ENCODE results near the gene F11R.
"Not testable (repeated sequence)": the region's sequence is repeated elsewhere in the genome, so short reads cannot be mapped to it uniquely, and the experiment has no call there.

DNA sequence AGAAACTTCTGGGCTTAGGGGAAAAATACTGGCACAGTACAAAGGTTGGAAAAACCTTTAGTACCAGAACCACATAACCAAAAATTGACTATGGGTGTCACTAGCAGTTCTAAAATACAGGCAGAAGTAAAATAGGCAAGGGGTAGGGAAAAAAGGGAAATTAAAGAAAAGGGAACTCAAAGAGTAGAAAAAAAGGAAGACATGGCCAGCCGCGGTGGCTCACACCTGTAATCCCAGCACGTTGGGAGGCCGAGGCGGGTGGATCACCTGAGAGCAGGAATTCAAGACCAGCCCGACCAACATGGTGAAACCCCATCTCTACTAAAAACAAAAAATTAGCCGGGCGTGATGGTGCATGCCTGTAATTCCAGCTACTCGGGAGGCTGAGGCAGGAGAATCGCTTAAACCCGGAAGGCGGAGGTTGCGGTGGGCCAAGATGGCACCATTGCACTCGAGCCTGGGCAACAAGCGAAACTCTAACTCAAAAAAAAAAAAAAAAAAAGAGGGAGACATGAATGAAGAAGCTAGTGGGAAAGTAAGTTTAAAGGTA is 1.8 kb downstream of the F11R start:
- TF ChIP-seq EZH2 (conservative IDR thresholded peaks at IDR 0.05; ENCODE audit: low read depth, low read length); SP1 (IDR thresholded peaks at IDR 0.05); SP1 (CRISPR knock-in tag; IDR thresholded peaks at IDR 0.05): not testable (repeated sequence)
- TF ChIP-seq, protein P1, sequence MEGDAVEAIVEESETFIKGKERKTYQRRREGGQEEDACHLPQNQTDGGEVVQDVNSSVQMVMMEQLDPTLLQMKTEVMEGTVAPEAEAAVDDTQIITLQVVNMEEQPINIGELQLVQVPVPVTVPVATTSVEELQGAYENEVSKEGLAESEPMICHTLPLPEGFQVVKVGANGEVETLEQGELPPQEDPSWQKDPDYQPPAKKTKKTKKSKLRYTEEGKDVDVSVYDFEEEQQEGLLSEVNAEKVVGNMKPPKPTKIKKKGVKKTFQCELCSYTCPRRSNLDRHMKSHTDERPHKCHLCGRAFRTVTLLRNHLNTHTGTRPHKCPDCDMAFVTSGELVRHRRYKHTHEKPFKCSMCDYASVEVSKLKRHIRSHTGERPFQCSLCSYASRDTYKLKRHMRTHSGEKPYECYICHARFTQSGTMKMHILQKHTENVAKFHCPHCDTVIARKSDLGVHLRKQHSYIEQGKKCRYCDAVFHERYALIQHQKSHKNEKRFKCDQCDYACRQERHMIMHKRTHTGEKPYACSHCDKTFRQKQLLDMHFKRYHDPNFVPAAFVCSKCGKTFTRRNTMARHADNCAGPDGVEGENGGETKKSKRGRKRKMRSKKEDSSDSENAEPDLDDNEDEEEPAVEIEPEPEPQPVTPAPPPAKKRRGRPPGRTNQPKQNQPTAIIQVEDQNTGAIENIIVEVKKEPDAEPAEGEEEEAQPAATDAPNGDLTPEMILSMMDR (CRISPR knock-in tag; IDR thresholded peaks at IDR 0.05) = not testable (repeated sequence)

Measured in HepG2 (cell line).